PC-3 (cell line): Measurements from ENCODE around the gene TRIM62.

Experiments
- EZH2 ChIP-seq: fragments of 300-600 bp; sonication (generic); IDR thresholded peaks from one replicate; pipeline ENCODE4 v1.6.1; 2017; ENCODE audit warnings: antibody characterized with exemption, mild to moderate bottlenecking, low read length; ENCODE audit not compliant: unreplicated experiment
- EZH2phosphoT487 ChIP-seq: fragments of 300-600 bp; sonication (generic); IDR thresholded peaks from 2 replicates; pipeline ENCODE4 v1.6.1; 2018; ENCODE audit warnings: mild to moderate bottlenecking, antibody characterized with exemption, low read length, borderline replicate concordance
- TF ChIP-seq, protein P1 (sequence below): fragments of 300-600 bp; sonication (generic); conservative IDR thresholded peaks from 2 replicates; pipeline ENCODE4 v1.5.1; 2017; ENCODE audit warnings: antibody characterized with exemption, low read depth, mild to moderate bottlenecking, low read length

DNA sequence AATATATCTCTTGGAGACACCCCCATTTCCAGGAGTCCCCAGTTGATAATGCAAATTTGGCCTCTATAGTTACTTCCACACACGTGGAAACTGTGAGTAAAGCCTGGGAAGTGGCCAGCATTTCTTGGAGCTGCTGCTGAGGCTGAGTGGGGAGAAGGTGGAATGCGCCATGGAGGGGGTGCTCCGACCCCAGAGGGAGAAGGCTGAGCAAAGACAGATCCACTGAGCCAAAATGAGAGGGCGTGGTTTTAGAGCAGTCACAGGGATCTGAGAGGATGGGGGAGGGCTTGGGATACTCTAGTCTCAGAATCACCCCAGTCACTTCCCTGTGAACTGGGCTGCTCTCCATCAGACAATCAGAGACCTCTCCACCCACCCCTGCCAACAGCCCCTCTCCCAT is 38.7 kb downstream of the TRIM62 start:
- TF ChIP-seq, protein P1, sequence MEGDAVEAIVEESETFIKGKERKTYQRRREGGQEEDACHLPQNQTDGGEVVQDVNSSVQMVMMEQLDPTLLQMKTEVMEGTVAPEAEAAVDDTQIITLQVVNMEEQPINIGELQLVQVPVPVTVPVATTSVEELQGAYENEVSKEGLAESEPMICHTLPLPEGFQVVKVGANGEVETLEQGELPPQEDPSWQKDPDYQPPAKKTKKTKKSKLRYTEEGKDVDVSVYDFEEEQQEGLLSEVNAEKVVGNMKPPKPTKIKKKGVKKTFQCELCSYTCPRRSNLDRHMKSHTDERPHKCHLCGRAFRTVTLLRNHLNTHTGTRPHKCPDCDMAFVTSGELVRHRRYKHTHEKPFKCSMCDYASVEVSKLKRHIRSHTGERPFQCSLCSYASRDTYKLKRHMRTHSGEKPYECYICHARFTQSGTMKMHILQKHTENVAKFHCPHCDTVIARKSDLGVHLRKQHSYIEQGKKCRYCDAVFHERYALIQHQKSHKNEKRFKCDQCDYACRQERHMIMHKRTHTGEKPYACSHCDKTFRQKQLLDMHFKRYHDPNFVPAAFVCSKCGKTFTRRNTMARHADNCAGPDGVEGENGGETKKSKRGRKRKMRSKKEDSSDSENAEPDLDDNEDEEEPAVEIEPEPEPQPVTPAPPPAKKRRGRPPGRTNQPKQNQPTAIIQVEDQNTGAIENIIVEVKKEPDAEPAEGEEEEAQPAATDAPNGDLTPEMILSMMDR, result no peak
- no peak for TF ChIP-seq EZH2phosphoT487
- TF ChIP-seq EZH2, result no peak
